Measurements from ENCODE around the gene SETD2.
A peak's percentile ranks its signal among the peaks of the same experiment; 100 is the strongest.

Gene SETD2

DNA sequence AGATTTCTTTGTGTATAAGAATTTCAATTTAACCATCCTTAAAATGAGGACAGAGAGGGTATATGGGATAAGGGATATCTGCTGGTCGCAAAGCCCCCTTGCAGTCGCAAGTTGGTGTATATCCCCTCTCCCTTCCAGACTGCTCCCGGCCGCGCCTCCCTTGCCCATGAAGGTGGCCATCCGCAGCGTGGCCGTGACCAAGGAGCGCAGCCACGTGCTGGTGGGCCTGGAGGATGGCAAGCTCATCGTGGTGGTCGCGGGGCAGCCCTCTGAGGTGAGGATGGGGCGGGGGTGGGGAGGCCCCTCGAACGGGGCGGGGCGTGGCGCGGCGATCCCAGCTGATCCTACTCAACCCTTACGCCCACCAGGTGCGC is 155.1 kb downstream of the SETD2 start:
- Mint-ChIP-seq H3K27me3 (no peaks in the 10 kb centered on the region), H3K27ac (peak overlapping the region; percentile 47), H3K9me3 (no peaks in the 10 kb centered on the region), H3K4me3 (peak overlapping the region; percentile 1), H3K36me3 (ENCODE audit: low read depth) (peaks cover 75% of the 10 kb centered on the region), H3K4me1 (ENCODE audit: low read depth) (peaks cover 13% of the 10 kb centered on the region)
- no peak for DNase-seq

DNA sequence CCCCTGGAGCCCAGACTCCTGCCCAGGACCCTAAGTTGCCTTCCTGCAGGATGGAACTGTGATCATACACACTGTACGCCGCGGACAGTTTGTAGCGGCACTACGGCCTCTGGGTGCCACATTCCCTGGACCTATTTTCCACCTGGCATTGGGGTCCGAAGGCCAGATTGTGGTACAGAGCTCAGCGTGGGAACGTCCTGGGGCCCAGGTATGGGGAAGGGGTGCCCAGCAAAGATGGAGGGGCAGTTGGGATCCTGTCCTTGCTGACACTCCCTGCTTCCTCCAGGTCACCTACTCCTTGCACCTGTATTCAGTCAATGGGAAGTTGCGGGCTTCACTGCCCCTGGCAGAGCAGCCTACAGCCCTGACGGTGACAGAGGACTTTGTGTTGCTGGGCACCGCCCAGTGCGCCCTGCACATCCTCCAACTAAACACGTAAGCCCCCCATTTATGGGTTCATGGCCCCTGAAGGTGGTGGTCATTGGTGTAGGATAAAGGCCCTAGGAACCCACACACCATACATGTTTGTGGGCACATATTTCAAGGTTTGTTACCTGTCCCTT is 155.6 kb downstream of the SETD2 start:
- peak overlapping the region; percentile 47 for H3K27ac Mint-ChIP-seq

DNA sequence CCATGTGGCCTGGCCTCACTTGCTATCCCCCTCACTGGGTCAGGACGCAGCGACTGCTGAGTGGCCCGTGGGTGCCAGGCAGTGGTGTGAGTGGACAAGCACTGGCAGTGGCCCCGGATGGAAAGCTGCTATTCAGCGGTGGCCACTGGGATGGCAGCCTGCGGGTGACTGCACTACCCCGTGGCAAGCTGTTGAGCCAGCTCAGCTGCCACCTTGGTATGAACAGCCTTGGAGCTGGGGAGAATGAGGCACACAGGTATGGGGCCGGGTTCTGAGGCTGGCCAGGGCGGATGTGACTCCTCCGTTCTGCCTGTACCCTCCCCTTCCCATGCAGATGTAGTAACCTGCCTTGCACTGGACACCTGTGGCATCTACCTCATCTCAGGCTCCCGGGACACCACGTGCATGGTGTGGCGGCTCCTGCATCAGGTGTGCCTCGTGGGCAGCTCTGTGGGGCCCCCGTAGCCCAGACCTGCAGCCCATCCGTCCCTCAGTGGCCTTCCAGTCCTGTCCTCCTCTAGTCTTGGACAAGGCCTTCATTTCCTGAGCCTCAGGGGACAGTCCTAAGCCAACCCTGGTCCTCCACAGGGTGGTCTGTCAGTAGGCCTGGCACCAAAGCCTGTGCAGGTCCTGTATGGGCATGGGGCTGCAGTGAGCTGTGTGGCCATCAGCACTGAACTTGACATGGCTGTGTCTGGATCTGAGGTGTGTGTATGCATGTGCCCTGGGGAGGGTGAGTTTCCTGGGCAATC is 156.3 kb downstream of the SETD2 start:
- no peak for DNase-seq
- H3K36me3 Mint-ChIP-seq (ENCODE audit: low read depth), result peaks cover 78% of the 10 kb centered on the region
- H3K27me3 Mint-ChIP-seq, result no peaks in the 10 kb centered on the region
- peaks cover 13% of the 10 kb centered on the region for H3K4me1 Mint-ChIP-seq (ENCODE audit: low read depth)
- no peaks in the 10 kb centered on the region for H3K9me3 Mint-ChIP-seq
- no peak overlapping the region for H3K4me3 Mint-ChIP-seq
- H3K27ac Mint-ChIP-seq, result no peak overlapping the region

More for the DNA sequence above, 155.6 kb downstream of the SETD2 start:
- Mint-ChIP-seq H3K4me1 (ENCODE audit: low read depth) (peaks cover 13% of the 10 kb centered on the region), H3K4me3 (peak overlapping the region; percentile 1), H3K36me3 (ENCODE audit: low read depth) (peaks cover 76% of the 10 kb centered on the region), H3K9me3 (no peaks in the 10 kb centered on the region), H3K27me3 (no peaks in the 10 kb centered on the region)
- no peak for DNase-seq

DNA sequence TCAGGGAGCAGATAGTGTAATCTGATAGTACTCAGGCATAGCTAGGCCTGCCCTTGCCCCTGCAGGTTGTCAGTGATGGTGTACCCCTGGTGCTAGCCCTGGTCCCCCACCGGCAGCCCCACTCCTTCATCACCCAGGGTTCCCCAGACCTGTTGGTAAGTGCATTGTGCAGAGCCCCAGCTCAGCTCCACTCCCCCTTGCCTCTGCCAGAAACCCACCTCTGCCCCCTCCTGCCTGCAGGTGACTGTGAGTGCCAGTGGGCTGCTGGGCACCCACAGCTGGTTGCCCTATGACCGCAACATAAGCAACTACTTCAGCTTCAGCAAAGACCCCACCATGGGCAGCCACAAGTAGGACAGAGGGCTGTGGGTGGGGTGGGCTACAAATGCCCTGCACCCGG is 156.9 kb downstream of the SETD2 start:
- H3K27ac Mint-ChIP-seq, result peak overlapping the region; percentile 34
- peaks cover 81% of the 10 kb centered on the region for H3K36me3 Mint-ChIP-seq (ENCODE audit: low read depth)
- no peak for DNase-seq
- peaks cover 13% of the 10 kb centered on the region for H3K4me1 Mint-ChIP-seq (ENCODE audit: low read depth)
- no peaks in the 10 kb centered on the region for H3K27me3 Mint-ChIP-seq
- H3K9me3 Mint-ChIP-seq, result no peaks in the 10 kb centered on the region
- H3K4me3 Mint-ChIP-seq, result no peak overlapping the region

DNA sequence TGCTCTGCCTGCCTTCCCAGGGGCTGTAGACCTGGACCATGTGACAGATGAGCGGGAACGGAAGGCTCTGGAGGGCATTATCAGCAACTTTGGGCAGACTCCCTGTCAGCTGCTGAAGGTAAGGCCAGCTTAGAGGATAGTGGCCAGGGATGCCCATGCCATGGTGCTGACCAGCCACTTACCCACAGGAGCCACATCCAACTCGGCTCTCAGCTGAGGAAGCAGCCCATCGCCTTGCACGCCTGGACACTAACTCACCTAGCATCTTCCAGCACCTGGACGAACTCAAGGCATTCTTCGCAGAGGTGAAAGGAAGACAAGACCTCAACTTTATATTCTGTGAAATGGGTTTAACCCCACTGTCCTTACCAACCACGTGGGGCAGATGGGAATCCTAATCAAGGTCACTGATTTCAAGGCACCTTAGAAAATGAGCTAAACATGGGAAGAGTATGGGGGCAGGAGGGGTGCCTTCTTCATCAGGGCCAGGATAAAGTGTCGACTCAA is 157.7 kb downstream of the SETD2 start:
- peaks cover 89% of the 10 kb centered on the region for H3K36me3 Mint-ChIP-seq (ENCODE audit: low read depth)
- no peaks in the 10 kb centered on the region for H3K9me3 Mint-ChIP-seq
- H3K27me3 Mint-ChIP-seq, result no peaks in the 10 kb centered on the region
- H3K4me3 Mint-ChIP-seq, result no peak overlapping the region
- H3K27ac Mint-ChIP-seq, result peak overlapping the region; percentile 8
- DNase-seq, result no peak
- peaks cover 13% of the 10 kb centered on the region for H3K4me1 Mint-ChIP-seq (ENCODE audit: low read depth)

DNA sequence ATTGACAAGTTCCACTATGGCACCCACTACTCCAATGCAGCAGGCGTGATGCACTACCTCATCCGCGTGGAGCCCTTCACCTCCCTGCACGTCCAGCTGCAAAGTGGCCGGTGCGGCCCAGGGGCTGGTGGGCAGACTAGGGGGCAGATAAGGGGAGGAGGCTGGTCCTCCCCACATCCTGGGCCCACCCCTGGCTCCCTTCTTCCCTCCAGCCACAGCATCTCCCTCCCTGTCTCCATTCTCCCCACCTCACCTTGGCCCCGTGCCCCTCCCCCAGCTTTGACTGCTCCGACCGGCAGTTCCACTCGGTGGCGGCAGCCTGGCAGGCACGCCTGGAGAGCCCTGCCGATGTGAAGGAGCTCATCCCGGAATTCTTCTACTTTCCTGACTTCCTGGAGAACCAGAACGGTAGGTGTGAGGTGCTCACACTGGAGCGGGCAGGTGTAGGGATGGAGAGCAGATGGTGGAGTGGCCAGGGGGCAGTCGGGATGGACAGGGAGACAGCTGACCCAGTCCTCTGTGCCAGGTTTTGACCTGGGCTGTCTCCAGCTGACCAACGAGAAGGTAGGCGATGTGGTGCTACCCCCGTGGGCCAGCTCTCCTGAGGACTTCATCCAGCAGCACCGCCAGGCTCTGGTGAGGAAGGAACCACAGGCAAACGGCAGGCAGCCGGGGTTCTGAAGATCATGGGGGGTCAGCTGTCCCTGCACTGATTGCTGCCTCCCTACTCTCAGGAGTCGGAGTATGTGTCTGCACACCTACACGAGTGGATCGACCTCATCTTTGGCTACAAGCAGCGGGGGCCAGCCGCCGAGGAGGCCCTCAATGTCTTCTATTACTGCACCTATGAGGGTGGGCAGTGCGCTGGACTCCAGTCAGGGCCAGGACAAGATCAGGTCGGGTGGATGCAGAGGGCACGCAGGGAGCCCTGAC is 158.4 kb downstream of the SETD2 start:
- Mint-ChIP-seq H3K4me3 (no peak overlapping the region), H3K9me3 (no peaks in the 10 kb centered on the region), H3K27me3 (no peaks in the 10 kb centered on the region), H3K27ac (no peak overlapping the region), H3K36me3 (ENCODE audit: low read depth) (peaks cover 92% of the 10 kb centered on the region), H3K4me1 (ENCODE audit: low read depth) (peaks cover 13% of the 10 kb centered on the region)
- no peak for DNase-seq

DNA sequence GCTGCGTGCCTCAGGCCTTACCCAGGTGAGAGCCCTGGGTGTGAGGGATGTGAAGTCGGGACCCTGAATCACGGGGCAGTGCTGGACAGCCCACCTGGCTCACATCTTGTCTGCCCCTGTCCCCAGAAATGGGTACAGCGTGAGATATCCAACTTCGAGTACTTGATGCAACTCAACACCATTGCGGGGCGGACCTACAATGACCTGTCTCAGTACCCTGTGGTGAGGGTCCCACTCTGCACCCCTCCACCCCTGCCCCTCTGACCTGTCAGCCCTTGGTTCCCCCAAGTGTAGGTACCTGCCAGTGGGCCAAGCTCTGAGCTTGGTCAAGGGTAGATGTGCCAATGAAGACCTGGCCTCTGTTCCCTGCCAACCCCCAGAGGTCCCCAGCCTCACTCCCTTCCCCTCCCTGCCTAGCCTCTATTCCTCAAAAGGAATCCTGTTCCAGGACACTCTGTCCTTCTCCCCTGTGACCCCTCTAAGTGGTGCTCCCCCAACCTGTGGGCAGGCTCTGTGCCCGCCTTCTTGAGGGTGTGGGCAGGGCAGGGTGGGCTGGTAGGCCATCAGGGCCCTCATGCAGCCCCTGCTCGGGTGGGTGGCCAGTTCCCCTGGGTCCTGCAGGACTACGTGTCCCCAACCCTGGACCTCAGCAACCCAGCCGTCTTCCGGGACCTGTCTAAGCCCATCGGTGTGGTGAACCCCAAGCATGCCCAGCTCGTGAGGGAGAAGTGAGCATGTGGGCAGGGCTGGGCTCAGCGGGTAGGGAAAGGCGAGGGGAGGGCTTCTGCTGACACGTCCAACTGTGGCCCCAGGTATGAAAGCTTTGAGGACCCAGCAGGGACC is 159.3 kb downstream of the SETD2 start:
- H3K4me3 Mint-ChIP-seq, result no peak overlapping the region

DNA sequence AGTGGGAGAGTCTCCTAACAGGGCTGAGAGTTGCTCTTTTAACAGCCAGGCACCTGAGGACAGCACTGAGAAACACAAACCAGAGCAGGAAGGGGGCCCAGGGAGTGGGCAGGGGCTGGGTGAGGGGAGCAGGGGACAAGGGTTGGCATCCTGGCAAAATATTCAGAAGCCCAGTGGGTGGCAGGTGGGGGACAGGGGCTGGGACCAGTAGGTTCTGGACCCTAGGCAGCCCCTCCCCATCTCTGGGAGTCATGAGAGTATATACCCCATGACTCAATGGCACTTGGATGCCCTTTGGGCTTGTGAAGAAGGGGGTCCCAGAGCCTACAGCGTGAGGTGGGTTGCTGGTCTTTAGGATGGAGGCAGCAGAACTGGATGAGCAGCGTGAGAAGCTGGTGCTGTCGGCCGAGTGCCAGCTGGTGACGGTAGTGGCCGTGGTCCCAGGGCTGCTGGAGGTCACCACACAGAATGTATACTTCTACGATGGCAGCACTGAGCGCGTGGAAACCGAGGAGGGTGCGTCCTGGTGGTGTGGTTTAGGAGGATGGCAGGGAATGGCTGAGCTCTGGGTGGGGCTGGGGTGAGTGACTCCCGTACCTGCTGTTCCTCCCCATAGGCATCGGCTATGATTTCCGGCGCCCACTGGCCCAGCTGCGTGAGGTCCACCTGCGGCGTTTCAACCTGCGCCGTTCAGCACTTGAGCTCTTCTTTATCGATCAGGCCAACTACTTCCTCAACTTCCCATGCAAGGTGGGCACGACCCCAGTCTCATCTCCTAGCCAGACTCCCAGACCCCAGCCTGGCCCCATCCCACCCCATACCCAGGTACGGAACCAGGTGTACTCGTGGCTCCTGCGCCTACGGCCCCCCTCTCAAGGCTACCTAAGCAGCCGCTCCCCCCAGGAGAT is 160.2 kb downstream of the SETD2 start:
- peaks cover 9% of the 10 kb centered on the region for H3K4me1 Mint-ChIP-seq (ENCODE audit: low read depth)
- peaks cover 94% of the 10 kb centered on the region for H3K36me3 Mint-ChIP-seq (ENCODE audit: low read depth)
- DNase-seq, result no peak
- no peaks in the 10 kb centered on the region for H3K9me3 Mint-ChIP-seq
- H3K4me3 Mint-ChIP-seq, result no peak overlapping the region
- no peaks in the 10 kb centered on the region for H3K27me3 Mint-ChIP-seq
- H3K27ac Mint-ChIP-seq, result peak overlapping the region; percentile 55

More for the DNA sequence above, 159.3 kb downstream of the SETD2 start:
- Mint-ChIP-seq H3K4me1 (ENCODE audit: low read depth) (peaks cover 11% of the 10 kb centered on the region), H3K27ac (no peak overlapping the region), H3K36me3 (ENCODE audit: low read depth) (peaks cover 92% of the 10 kb centered on the region), H3K9me3 (no peaks in the 10 kb centered on the region), H3K27me3 (no peaks in the 10 kb centered on the region)
- DNase-seq, result no peak

DNA sequence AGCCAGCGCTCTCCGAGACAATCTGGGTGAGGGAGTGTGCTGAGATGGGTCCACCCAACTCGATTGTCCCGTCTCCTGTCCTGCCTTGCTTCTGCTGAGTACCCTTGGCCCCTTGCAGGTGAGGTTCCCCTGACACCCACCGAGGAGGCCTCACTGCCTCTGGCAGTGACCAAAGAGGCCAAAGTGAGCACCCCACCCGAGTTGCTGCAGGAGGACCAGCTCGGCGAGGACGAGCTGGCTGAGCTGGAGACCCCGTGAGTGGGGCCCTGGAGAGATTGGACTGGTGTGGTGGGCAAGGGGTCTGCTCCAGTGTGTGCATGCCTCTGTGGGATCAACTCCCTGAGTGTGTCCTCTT is 160.9 kb downstream of the SETD2 start:
- no peak overlapping the region for H3K4me3 Mint-ChIP-seq
- H3K27ac Mint-ChIP-seq, result no peak overlapping the region
- peaks cover 10% of the 10 kb centered on the region for H3K4me1 Mint-ChIP-seq (ENCODE audit: low read depth)
- H3K9me3 Mint-ChIP-seq, result no peaks in the 10 kb centered on the region
- H3K36me3 Mint-ChIP-seq (ENCODE audit: low read depth), result peaks cover 94% of the 10 kb centered on the region
- H3K27me3 Mint-ChIP-seq, result no peaks in the 10 kb centered on the region
- DNase-seq, result no peak

DNA sequence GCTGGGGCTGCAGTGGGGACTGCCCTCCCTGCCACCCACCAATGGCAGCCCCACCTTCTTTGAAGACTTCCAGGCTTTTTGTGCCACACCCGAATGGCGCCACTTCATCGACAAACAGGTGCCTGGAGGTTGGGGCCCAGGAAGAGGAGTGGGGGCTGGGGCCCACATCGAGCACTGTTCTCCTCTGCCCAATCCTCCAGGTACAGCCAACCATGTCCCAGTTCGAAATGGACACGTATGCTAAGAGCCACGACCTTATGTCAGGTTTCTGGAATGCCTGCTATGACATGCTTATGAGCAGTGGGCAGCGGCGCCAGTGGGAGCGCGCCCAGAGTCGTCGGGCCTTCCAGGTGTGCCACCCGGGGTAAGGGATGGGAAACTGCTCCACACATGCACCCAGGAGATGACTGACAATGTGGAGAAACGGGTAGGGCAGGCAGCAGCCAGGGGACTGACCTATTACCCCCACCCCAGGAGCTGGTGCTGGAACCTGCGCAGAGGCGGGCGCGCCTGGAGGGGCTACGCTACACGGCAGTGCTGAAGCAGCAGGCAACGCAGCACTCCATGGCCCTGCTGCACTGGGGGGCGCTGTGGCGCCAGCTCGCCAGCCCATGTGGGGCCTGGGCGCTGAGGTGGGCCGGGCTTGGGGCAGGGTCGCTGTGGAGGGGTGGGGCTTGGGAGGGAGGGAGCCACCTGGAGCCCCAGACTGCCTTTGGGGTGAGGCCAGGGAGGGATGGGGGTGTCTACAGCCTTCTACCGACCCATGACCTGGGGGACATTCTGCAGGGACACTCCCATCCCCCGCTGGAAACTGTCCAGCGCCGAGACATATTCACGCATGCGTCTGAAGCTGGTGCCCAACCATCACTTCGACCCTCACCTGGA is 161.5 kb downstream of the SETD2 start:
- H3K27ac Mint-ChIP-seq, result peak overlapping the region; percentile 68
- no peak overlapping the region for H3K4me3 Mint-ChIP-seq
- H3K36me3 Mint-ChIP-seq (ENCODE audit: low read depth), result peaks cover 94% of the 10 kb centered on the region
- no peaks in the 10 kb centered on the region for H3K27me3 Mint-ChIP-seq
- H3K4me1 Mint-ChIP-seq (ENCODE audit: low read depth), result peaks cover 14% of the 10 kb centered on the region
- DNase-seq, result no peak
- no peaks in the 10 kb centered on the region for H3K9me3 Mint-ChIP-seq

DNA sequence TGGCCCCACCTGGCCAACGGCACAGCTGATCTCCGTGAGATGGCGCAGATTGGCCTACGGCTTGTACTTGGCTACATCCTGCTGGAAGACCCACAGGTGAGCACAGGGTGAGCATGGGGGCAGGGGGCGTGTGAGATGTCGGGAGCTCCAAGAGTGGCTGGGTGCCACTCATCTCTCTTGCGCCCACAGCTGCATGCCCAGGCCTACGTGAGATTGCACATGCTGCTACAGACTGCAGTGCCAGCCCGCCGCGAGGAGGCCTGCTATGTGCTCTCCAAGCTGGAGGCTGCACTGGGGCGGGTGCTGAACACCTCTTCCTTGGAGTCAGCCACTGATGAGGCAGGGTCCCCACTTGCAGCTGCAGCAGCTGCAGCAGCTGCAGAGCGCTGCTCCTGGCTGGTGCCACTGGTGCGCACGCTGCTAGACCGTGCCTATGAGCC is 162.2 kb downstream of the SETD2 start:
- peaks cover 94% of the 10 kb centered on the region for H3K36me3 Mint-ChIP-seq (ENCODE audit: low read depth)

DNA sequence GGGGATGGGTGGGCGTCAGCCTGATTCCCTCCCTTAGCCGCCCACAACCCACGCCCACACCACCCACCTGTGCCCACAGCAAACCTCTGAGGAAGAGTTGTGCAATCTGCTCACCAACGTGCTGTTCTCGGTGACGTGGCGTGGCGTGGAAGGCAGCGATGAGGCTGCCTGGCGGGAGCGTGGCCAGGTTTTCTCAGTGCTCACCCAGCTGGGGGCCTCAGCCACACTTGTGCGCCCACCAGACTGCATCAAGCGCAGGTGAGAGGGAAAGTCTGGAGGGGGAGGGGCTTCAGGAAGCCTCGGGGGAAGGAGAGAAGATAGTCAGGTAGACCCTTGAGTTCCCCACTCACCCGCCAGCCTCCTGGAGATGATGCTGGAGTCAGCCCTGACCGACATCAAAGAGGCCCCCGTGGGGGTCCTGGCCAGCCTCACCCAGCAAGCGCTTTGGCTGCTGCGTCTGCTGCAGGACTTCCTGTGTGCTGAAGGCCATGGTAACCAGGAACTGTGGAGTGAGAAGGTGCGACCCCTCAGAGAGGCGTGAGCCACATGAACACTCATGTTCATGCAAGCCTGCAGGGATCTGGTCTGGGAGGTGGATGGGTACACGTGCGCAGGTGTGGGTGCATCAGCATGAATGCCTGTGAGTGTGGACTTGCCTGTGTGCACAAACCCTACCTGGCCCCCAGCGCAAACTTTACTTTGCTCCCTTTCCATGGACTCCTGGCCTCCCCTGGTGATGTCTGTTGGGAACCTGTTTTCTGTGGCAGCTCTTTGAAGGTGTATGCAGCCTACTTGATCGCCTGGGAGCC is 162.8 kb downstream of the SETD2 start:
- Mint-ChIP-seq H3K27me3 (no peaks in the 10 kb centered on the region), H3K4me3 (no peak overlapping the region), H3K27ac (peak overlapping the region; percentile 40), H3K36me3 (ENCODE audit: low read depth) (peaks cover 89% of the 10 kb centered on the region), H3K9me3 (no peaks in the 10 kb centered on the region), H3K4me1 (ENCODE audit: low read depth) (peaks cover 21% of the 10 kb centered on the region)
- DNase-seq, result no peak

More for the DNA sequence above, 162.2 kb downstream of the SETD2 start:
- Mint-ChIP-seq H3K4me1 (ENCODE audit: low read depth) (peaks cover 20% of the 10 kb centered on the region), H3K27me3 (no peaks in the 10 kb centered on the region), H3K4me3 (no peak overlapping the region), H3K9me3 (no peaks in the 10 kb centered on the region), H3K27ac (no peak overlapping the region)
- no peak for DNase-seq

All from activated T-cell treated with anti-CD3 and anti-CD28 coated beads, Interleukin-2, amount 50 U/mL, for 24 hours (primary cell).